Medulla oblongata (tissue), 1 donor: ENCODE results near the gene TAX1BP1.
"Not testable (repeated sequence)": the region's sequence is repeated elsewhere in the genome, so short reads cannot be mapped to it uniquely, and the experiment has no call there.

ENCODE experiments used
- DNase-seq: peaks from one replicate; pipeline ENCODE4 v3.0.0-alpha.2; 2015; ENCODE audit errors: extremely low spot score

TAX1BP1 gene

DNA sequence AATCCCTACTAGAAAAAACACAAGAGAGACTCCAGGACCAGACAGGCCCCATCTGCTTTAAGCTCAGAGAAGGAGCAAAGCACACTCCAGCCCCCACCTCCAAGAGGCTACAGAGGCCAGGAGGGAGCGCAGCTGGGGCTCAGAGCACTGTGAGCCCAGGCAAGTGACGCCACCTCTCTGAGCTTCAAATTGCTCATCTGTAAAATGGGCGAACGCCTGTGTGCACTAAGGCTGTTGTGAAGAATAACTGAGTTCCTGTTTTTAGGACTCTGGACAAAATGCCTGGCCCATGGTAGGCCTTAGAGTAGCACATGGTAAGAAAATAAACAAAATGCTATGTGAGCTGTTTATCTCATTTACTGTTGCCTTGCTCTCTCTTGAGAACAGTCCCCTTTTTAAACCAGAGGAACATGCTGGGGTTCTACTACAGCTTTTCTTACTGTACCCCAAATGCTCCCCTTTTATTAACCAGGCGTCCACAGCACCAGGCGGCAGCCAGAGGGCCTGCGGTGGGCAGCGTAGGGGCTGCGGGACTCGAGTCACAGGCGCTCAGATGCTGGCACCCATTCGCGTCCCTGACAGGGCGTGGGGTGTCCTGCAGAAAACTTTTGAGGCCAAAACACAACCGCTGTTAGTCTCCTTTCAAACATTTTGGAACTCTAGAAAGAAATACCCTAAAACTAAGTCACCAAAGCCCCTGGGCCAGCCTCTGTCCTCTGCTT is 103.8 kb downstream of the TAX1BP1 start:
- no peak for DNase-seq

DNA sequence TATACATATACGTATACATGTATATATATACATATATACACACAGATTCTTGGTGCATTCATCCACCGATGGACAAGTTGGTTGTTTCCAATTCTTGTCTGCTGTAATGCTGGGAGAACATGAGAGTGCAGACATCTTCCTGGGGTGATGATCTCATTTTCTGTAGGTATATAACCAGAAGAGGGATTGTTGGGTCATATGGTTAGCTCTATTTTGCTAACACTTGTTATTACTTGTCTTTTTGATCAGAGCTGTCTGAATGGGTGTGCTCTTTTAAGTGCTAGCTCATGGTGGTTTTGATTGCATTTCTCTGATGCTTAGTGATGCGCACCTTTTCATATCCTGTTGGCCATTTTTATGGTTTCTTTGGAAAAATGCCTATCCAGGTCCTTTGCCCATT is 106.4 kb downstream of the TAX1BP1 start:
- no peak for DNase-seq

DNA sequence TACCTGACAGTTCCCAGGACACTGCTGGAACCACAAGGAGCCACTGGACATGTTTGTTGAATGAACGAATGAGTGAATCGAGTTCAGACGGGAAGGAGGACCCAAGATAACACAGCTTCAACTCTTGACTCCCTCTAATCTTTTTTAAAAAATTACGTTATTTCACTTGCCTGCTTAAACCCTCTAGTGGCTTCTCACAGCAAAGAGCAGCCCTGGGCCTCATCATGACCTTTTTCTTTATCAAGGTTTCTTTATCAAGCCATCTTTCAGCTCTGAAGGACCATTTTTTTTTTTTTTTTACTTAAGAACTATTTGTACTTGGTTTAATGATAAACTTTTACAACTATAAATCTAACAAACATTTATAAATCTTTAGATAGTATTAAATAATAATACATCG is 110.6 kb downstream of the TAX1BP1 start:
- no peak for DNase-seq

DNA sequence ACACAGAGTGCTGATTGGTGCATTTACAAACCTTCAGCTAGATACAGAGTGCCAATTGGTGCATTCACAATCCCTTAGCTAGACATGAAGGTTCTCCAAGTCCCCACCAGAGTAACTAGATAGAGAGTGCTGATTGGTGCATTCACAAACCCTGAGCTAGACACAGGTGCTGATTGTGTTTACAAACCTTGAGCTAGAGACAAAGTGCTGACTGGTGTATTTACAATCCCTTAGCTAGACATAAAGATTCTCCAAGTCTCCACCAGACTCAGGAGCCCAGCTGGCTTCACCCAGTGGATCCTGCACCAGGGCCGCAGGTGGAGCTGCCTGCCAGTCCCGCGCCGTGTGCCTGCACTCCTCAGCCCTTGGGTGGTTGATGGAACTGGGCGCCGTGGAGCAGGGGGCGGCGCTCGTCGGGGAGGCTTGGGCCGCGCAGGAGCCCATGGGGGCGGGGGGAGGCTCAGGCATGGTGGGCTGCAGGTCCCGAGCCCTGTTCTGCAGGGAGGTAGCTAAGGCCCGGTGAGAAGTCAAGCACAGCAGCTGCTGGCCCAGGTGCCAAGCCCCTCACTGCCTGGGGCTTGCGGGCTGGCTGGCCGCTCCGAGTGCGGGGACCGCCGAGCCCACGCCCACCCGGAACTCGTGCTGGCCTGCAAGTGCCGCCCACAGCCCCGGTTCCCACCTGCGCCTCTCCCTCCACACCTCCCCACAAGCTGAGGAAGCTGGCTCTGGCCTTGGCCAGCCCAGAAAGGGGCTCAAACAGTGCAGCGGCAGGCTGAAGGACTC is 116.9 kb downstream of the TAX1BP1 start:
- not testable (repeated sequence) for DNase-seq

DNA sequence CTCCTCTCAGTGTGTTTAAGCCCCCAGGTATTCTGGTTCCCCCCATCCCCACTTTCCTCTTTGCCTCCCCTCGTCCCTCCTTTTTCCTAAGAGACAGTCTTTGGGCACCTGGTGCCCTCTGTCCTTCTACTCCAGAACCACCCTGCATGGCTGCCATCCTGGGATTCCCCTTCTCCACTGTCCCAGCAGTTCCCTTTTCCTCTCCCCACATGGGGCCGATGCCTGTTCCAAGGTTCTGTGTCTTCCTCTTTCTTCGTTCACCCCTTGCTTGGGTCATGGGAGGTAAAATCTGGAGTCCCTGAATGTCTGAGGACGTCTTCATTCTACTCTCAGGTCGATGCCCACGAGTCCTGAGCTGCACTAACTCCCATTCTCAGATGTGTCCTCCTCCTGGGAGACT is 120.8 kb downstream of the TAX1BP1 start:
- no peak for DNase-seq

DNA sequence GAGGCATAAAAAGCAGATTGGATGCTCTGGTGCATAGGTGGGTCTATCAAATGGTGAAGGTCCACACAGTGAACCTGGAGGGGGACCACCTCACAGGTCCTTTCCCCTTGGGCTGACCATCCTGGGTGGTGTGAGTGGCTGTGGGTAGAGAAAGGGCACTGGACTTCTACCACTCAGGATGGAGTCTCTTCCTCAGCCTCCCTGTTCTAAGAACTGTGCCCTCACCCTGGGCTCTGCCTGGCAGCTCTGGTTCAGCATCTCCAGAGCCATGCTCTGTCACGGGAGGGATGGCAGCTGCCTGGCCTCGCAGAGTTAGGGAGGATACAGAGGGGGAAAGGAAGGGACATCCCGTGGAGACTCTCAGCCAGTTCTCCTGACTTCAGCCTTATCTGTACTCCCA is 121.8 kb downstream of the TAX1BP1 start:
- no peak for DNase-seq

DNA sequence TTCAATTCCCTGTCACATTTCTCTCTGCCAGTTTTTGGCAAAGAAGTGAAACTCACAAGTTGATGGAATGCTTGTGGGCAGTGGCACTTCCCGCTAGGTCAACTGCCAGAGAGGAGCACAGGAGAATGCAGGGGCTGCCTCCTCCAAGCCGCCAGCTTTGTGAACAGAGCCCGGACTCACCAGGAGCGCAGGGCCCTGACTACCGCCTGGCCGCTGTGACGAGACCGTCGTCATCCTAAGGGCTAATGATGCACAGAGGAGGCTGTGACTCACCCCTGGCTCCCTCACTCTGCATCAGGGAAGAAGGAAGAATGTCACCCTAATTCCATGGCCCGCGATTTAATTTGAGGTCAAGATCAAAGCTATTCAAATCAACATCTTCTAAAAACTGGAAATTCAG is 123.9 kb downstream of the TAX1BP1 start:
- DNase-seq = no peak

DNA sequence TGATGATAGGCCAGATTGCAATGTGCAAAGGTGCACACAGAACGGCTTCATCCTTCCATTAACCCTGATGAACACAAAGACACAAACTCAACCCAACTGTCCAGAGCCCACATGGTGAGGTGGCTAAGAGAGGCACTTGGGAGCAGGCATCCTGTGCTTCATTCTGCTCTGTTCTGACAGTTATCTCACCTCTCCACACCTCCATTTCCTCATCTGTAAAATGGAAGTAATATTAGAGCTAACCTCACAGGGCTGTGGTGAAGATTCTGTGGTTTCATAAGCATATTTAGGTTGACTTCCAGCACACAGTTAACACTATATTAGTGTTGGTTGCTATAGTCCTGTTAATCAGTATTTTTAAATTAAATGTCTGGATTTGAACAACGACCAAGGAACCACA is 126.3 kb downstream of the TAX1BP1 start:
- DNase-seq = no peak

DNA sequence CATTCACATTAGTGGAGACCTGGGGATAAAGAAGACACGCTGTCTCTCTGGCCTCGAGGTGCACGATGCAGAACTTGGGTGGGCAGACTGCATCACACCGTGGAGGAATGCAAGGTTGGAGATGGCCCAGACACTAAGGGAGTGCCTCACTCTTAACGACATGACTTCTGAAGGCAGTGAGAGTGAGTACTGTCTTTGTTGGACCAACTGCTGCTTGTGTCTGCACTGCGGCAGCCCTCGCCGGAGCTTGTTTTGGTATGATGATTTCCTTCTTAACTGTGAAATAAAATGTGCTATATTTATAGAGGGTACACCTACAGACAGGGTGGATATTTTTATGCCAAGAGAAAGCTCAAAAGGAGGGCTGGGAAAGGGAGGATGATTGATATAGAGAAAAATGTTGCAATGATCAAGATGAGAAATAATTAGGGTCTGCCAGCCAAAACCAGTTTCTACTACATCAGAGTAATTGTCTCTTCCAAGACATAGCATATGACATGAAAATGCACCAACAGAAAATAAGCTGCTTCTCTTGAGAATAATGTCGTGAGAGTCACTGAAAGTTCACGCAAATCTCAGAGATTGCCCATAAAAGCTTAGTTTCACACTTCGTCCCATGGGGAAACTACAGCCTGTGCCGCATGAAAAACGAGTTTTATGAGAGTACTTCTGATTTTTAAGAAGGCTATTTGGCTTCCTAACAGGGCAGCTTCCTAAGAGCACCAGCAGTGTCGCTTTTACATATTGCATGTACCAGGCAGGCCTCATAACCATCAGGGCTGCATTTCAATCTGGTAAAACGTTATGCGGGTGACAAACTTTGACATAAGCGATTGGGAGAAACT is 127.1 kb downstream of the TAX1BP1 start:
- no peak for DNase-seq

DNA sequence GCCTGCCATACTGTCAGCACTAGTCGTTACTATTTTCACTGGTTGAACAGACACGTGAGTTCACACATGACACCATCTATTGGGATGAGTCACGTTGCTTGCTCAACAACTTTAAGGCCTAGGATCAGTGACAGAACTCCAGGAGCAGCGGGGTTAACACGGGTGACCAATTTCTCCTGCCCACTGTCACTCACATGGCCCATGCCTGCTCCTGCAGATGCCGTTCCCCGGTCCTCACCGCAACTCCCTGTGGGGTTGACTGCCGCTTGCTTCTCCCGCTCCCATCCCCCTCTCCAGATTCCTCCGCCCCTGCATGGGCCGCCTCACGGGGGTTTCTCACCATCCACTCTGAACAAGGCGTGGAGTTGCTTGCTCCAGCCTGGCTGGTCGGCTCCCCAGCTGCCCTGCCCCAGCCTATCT is 128.2 kb downstream of the TAX1BP1 start:
- no peak for DNase-seq

DNA sequence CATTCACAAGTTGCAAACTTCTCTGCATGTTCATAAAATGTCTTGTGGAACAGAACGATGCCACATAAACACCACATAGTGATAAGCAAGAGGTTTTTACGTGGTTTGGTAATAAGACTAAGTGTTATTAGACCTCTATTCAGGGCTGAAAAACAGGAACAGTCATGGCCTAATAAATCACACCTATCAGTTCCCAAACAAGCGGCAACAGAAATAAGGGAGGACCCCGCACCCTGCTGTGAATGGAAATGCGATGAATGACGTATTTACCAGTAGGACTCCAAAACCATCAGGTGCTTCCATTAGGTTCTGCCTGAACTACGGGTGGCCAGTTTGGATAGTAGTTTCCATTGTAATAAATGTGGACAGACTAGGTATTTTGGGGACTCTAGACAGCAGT is 129.1 kb downstream of the TAX1BP1 start:
- no peak for DNase-seq

DNA sequence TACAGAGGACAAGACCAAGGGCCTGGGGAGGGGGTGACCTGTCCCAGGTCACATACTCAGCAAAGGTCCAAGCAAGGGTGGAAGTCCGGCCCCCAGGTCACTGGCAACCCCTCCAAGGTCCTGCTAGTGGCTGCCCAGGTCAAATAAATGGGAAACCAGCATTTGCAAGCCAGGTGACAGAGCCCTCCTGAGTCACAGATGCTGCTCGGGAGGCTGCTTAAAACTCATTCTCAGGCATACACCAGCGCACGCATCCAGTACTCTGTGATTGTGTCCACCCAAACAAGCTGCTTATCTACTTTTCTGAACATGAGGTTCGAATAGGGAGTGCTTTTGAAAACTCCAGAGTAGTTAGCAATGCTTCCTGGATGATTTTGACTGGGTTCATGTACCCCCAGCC is 130.6 kb downstream of the TAX1BP1 start:
- DNase-seq = no peak

DNA sequence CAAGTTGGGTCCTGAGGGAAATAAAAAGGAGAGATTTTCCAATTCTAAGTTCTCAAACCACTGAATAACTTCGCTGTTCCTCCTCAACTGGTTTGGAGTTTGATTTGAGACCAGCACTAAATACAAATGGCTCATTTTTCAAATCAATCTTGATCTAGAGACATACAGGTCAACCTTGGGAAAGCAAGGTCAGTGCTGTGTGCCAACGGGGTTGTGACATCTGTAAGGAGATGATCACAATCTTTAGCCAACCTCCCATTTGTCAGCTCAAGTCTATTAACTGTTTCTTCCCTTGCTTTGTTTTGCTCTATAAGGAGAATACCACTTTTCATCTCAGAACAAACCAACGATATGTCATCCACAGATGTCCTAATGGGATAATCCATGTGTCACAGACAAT is 131.1 kb downstream of the TAX1BP1 start:
- DNase-seq = no peak

DNA sequence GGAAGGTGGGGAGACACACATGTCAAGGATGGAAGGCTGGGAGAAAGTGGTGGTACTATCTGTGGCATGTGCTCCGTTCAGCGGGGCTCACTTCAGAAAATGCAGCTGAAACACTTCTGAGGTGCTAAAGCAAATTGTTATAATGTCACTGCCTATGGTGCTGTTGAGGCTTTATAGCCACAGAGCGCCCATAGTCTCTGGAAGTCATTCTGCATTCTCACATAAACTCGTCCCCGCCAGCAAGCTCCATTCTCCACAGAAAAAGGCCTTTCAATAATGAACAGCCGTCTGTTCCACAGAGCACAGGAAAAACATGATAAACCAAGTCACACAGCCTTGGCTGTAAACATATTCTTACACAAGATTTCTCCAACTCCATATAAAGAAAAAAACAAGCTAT is 131.9 kb downstream of the TAX1BP1 start:
- peak; percentile 21 for DNase-seq

DNA sequence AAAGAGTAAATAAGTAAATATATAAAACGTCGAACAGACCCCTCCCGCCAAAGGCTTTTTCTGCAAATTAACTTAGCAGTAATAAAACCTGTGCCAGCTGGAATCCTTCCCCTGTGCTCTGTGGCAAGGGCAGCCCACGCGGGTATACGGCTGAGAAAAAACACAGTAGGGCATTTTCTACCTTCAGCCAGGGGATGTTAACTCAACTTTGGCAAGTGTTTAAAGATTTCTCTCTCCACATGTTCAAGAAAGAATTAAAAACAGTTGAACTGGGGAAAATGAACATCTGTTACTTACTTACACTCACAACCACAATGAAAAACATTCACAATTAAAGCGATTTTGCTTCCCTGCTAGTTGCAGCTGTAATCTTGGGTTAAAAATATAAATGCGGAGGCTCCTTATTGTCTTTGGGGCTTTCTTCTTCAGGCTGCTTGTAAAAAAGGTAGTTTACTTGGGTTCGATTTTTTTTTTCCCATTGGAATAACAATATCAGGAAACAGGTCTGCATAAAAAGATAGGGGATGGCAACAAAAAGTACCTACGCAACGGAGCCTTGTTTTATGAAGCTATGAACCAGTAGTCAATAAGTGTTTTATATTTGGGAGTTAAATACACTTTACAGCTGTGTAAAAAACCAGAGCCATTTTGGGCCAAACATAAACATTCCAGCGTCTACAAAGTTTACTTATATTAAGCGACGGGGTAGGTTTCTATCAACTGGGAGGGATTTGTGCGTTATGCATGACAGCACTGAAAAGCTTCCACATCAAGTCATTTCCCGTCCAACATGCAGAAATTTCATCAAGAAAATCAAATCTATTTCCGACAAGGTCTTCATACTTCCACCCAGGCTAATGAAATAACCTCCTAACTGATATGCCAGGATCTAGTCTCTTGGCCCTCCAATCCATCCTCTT is 132.7 kb downstream of the TAX1BP1 start:
- DNase-seq = peak; percentile 15

DNA sequence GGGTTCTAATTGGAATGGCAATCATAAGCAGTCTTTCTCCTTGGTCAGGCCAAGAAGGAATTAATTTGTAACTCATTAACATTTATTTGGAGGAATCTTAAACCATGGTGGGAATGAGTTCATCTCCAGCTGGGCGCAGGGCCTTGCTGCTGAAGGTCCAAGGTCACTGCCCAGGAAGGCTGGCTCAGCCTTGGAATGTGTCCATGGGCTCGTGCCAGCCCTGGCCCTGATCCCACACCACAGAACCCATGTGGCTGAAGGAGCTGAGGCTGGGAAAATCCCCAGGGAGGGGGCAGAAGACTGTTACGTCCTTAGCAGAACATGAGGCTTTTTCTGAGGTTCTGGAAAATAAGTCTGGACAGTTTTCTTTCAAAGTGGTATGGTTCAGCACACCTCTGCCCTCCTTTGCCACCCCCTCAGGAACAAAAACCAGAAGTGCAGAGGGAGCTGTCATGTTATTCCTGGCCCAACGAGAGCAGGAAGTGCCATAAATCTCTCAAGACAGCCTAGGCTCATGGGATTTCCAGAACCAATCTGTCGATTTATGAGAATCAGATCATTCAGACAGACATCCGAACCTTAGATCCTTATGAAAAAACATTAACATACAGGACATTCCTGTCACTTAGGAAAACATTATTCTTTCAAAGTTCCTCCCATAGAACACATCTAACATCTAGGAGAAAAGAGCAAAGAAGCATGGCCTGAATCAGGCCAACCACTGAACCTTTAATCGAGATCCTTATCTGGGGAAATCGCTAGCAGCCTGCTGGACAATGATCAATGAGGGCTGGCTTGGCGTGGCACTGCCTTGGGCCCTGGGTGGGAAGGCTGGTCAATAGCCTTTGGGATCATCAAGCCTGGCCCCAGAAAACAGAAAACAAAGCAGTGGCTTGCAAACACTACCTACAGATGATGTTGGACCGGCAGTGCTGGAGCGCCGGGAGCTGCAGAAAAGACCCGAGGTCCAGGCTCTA is 134.3 kb downstream of the TAX1BP1 start:
- peak; percentile 75 for DNase-seq

DNA sequence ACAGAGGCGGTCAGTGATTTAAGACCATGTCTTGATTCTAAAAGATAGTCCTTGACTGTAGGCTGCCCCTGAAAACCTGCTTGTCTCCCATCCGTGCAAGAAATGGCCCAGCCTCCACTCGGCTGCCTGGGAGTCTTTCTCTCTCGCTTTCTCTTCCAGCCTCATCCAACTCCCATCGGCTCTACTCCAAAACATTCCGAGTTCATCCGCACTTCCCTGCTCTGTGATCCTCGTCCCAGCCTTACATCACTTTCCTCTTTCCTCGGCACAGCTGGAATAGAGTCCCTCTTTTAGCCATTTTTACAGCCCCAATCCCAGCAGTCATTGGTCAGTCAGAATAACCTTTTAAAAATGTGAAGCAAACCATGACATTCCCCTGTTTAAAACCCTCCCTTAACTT is 135.1 kb downstream of the TAX1BP1 start:
- no peak for DNase-seq

DNA sequence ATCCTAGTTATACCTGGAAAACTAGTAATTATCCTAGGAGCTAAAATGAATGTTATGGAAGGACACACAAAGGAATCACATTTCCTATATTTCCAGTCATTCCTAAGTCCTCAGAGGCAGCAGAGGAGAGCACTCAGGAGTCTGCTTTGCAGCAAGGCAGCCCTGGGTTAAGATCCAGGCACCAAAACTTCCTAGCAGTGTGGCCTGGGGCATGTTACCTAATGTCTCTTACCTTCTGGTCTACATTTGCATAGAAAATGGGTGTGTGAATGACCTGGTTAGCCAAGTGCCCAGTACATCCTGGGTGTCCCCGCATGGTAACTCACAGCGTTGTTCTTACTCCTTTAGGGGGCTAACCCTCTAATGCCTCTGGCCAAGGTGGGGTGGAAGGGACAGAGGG is 135.9 kb downstream of the TAX1BP1 start:
- DNase-seq = no peak

DNA sequence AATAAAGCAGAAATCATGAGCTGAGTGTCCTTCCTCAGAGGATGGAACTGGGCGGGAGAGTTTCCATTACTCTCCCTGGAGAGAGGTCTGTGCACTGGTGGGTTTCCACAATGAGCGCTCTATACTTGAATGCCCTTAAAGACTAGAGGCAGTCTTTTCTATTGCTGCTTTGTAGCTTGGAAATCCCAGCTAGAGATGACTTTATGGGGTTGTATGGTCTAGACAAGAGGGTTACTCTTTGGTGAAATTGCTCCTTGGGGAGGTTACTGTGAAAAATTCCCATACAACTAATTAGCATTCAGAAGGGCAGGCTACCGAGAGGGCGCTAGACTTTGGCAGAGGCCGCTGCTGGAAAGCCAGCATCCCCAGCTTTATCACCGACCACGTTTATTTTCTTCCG is 136.8 kb downstream of the TAX1BP1 start:
- no peak for DNase-seq
